Ectodermal cell (in vitro differentiated cells): Measurements from ENCODE around the gene IL19. TPM values are rescaled to one million over a fixed set of nuclear protein-coding genes. Genes with fewer than 3 reads are reported as not detected.

ENCODE experiments used
- H3K27ac ChIP-seq: 2 replicates; pipeline ENCODE4 v1.7.0; 2013; ENCODE audit warnings: mild to moderate bottlenecking, low read depth, low read length; ENCODE audit not compliant: insufficient read depth, poor library complexity, severe bottlenecking
- H3K27me3 ChIP-seq: 2 replicates; pipeline ENCODE4 v1.7.0; 2013; ENCODE audit warnings: mild to moderate bottlenecking, low read length; ENCODE audit not compliant: insufficient read depth, control insufficient read depth, poor library complexity, severe bottlenecking
- H3K36me3 ChIP-seq: one replicate; pipeline ENCODE4 v1.7.0; 2013; ENCODE audit warnings: low read length; ENCODE audit not compliant: control insufficient read depth, insufficient read depth
- H3K4me1 ChIP-seq: one replicate; pipeline ENCODE4 v1.7.0; 2013; ENCODE audit warnings: low read length; ENCODE audit not compliant: control insufficient read depth, insufficient read depth
- H3K4me3 ChIP-seq: 2 replicates; pipeline ENCODE4 v1.7.0; 2013; ENCODE audit warnings: low read depth, low read length, control low read depth; ENCODE audit not compliant: insufficient read depth
- H3K9me3 ChIP-seq: 2 replicates; pipeline ENCODE4 v1.7.0; 2013; ENCODE audit warnings: mild to moderate bottlenecking, low read length, moderate library complexity; ENCODE audit not compliant: control insufficient read depth
- WGBS, 2 experiments: methylation state at CpG; one replicate each; pipeline ENCODE4 v1.1.7; 2013; ENCODE audit warnings: missing lambda C conversion rate in 2 of 2; 5-methylcytosine and 5-hydroxymethylcytosine counted together
- polyA plus RNA-seq, 4 experiments: library from polyadenylated mRNA; stranded (reverse); fragments of 50-300 nt; gene quantifications; one replicate each; pipeline ENCODE4 v1.2.3, GENCODE V29; 2013

IL19 gene
- not detected for polyA plus RNA-seq (2013, experiment 1 of 4)
- not detected for polyA plus RNA-seq (2013, experiment 2 of 4)
- not detected for polyA plus RNA-seq (2013, experiment 3 of 4)
- not detected for polyA plus RNA-seq (2013, experiment 4 of 4)

DNA sequence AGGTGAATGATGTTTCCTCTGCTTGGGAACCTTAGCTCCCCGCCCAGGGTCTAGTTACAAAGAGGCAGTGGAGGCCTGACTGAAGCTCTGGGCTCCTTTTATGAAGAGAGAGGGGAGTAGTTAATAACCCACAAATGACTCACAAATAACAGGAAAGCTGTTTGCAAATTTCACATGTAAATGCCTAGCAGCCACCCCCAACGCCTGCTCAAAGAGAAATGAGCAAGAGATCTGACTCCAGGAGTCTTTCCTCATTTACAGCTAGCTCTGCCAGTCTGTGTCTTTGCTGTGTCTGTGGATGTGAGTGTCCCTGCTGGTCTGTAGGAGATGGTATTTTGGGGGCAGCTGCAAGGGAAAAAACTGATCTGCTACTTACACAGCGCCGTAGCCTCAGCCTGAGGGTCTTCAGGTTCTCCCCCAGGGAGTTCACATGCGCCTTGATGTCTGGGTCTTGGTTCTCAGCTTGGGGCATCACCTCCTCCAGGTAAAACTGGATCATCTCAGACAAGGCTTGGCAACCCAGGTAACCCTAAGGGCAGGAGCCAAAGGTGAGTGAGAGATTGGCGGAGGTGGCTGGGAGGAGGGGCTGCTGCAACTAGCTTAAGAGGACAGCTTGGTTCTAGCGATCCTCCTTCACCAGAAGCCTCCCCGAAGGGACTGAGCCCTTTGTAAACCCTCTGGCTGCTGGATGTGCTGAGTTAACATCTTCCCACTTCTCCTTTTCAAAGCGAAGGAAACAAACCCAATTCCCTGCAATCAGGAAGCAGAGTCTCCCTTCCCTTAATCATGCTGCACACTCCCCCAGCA is at the start of gene IL19:
Gene IL19, plus strand, starts transcription at position 243 of the 807 bp plus-strand sequence. CDS start 65,890 bp downstream, outside the sequence.
- Histone ChIP-seq H3K4me1 (peaks cover 12% of the 10 kb centered on the region), H3K27ac (no peak within 1 kb of the TSS), H3K9me3 (no peaks in the 10 kb centered on the region), H3K36me3 (no peaks in the 10 kb centered on the region), H3K27me3 (no peaks in the 10 kb centered on the region), H3K4me3 (no peak within 1 kb of the TSS)
- 75 to 76% methylated on average over 9 of the region's 9 CpGs for WGBS, 2 experiments

GRCh38 chr1:206721454-206721853 is 49.1 kb upstream of the IL19 start:
- Histone ChIP-seq H3K27ac (no peak overlapping the region), H3K9me3 (no peaks in the 10 kb centered on the region), H3K4me1 (peaks cover 12% of the 10 kb centered on the region), H3K27me3 (no peaks in the 10 kb centered on the region), H3K4me3 (no peak overlapping the region), H3K36me3 (no peaks in the 10 kb centered on the region)
- WGBS, 2 experiments = 95% methylated on average over 1 of the region's 1 CpG

- Histone ChIP-seq H3K9me3 (no peaks in the 10 kb centered on the region), H3K4me1 (peaks cover 12% of the 10 kb centered on the region), H3K27me3 (no peaks in the 10 kb centered on the region), H3K27ac (no peak overlapping the region), H3K4me3 (no peak overlapping the region), H3K36me3 (no peaks in the 10 kb centered on the region)
- WGBS, 2 experiments = 89 to 95% methylated on average over 17 of the region's 17 CpGs
Measured at GRCh38 chr1:206722751-206723461, 47.7 kb upstream of the IL19 start.

- Histone ChIP-seq H3K36me3 (no peaks in the 10 kb centered on the region), H3K9me3 (no peaks in the 10 kb centered on the region), H3K4me1 (peaks cover 12% of the 10 kb centered on the region), H3K4me3 (no peak overlapping the region), H3K27ac (no peak overlapping the region), H3K27me3 (no peaks in the 10 kb centered on the region)
- 70 to 78% methylated on average over 4 of the region's 4 CpGs for WGBS, 2 experiments
Measured at GRCh38 chr1:206723462-206723804, 47.1 kb upstream of the IL19 start.

GRCh38 chr1:206723805-206724472 is 46.6 kb upstream of the IL19 start:
- WGBS, 2 experiments = 60 to 61% methylated on average over 12 of the region's 12 CpGs
- Histone ChIP-seq H3K4me3 (no peak overlapping the region), H3K9me3 (no peaks in the 10 kb centered on the region), H3K27me3 (no peaks in the 10 kb centered on the region), H3K4me1 (peaks cover 12% of the 10 kb centered on the region), H3K36me3 (no peaks in the 10 kb centered on the region), H3K27ac (peak overlapping the region; percentile 26)

DNA sequence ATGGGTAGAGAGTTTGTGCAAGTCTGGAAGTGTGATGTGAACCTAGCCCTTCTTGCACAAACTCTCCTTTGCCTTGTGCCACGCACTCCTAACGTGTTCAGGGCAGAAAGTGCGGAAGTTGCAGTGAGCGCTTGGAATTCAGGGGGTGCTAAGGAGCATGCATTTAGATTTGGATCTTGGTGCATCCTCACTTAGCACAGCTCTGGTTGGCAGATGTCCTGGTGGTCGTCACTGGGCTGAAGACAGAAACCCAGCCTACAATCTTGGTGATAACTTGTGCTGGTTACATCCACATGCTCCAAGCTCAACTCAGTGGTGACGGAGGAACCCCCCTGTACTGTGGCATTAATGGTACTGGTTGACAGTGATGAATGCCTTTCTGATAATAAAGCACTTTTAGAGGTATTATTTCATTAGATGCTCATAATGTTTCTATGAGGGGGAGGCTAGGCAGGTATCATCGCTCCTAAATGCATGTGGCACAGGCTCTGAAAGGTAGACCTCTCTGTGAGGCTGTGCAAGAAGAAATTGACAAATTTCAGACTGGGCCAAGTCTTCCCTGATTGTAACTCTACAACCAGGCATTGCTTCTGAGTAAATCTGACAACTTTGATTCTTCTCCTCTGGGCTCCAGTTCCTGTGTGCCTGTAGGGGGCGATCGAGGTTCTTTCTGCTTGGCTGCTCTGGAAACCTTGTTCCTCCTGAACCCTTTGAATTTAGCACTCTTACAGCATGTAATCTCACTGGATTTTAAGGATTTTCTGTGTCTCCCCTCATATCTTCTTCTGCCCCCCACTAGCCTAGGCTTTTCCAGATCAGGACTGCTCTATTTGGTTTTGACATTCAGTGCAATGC is 45.2 kb upstream of the IL19 start:
- Histone ChIP-seq H3K27ac (no peak overlapping the region), H3K27me3 (no peaks in the 10 kb centered on the region), H3K36me3 (peaks cover 12% of the 10 kb centered on the region), H3K9me3 (no peaks in the 10 kb centered on the region), H3K4me3 (no peak overlapping the region), H3K4me1 (peaks cover 12% of the 10 kb centered on the region)
- WGBS, 2 experiments = 74 to 75% methylated on average over 9 of the region's 9 CpGs

GRCh38 chr1:206727981-206728696 is 42.4 kb upstream of the IL19 start:
- Histone ChIP-seq H3K4me3 (no peak overlapping the region), H3K27ac (no peak overlapping the region), H3K36me3 (peaks cover 23% of the 10 kb centered on the region), H3K27me3 (no peaks in the 10 kb centered on the region), H3K9me3 (no peaks in the 10 kb centered on the region), H3K4me1 (peaks cover 12% of the 10 kb centered on the region)
- WGBS, 2 experiments = 96% methylated on average over 8 of the region's 8 CpGs

DNA sequence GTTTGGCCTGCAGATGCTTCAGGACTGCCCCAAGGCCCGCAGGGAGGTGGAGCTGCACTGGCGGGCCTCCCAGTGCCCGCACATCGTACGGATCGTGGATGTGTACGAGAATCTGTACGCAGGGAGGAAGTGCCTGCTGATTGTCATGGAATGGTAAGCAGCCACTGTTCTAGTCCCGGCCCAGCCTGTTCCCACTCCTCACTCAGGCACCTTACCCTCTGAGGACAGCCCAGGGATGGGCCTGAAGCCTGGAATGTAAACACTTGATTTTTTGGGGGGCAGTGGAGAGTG is 41.9 kb upstream of the IL19 start:
- Histone ChIP-seq H3K27me3 (no peaks in the 10 kb centered on the region), H3K9me3 (no peaks in the 10 kb centered on the region), H3K36me3 (peaks cover 23% of the 10 kb centered on the region), H3K4me1 (peaks cover 7% of the 10 kb centered on the region), H3K4me3 (no peak overlapping the region), H3K27ac (no peak overlapping the region)
- 95 to 98% methylated on average over 9 of the region's 9 CpGs for WGBS, 2 experiments

DNA sequence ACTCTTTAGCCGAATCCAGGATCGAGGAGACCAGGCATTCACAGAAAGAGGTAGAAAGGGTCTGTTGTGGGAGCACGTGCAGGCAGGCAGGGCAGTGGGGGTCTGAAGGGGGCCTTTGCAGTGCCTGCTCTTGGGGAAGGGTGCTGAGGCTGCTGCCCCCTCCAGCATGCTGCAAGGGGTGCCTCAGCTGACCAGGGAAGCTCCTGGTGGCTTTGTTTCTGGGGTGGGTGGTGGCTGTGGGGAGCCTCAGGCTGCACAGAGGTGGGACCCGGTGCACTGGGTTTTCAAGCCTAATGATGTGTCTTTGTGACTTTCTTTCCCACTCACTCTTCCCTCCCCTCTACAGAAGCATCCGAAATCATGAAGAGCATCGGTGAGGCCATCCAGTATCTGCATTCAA is 41.5 kb upstream of the IL19 start:
- no peaks in the 10 kb centered on the region for H3K9me3 ChIP-seq
- 81 to 83% methylated on average over 6 of the region's 6 CpGs for WGBS, 2 experiments
- H3K27me3 ChIP-seq = no peaks in the 10 kb centered on the region
- H3K4me3 ChIP-seq = no peak overlapping the region
- H3K27ac ChIP-seq = no peak overlapping the region
- H3K4me1 ChIP-seq = peaks cover 3% of the 10 kb centered on the region
- H3K36me3 ChIP-seq = peaks cover 23% of the 10 kb centered on the region
